HepG2 (cell line): ENCODE measurements around the gene FGD3. TPM values are rescaled to one million over a fixed set of nuclear protein-coding genes. Genes with fewer than 3 reads are reported as not detected.

Source experiments
- ATAC-seq: fragments of 200-7000 bp; cut with Tn5 transposase; 3 replicates; pipeline ENCODE4 v1.9.1; 2020; ENCODE audit warnings: mild to moderate bottlenecking, moderate library complexity
- BruUV-seq: library from RNA; stranded (reverse); fragments of 400-500 nt; replicated peaks from 2 replicates; lab custom pipeline; 2021; lab: Mats Ljungman, UMichigan
- CTCF ChIA-PET: fragments of 300-600 bp; formaldehyde crosslinking; extraction: SDS; loops from one replicate; lab custom pipeline; 2021; ENCODE audit warnings: low total read pairs, inconsistent platforms, low intra/inter-chr PET ratio; lab: Yijun Ruan, JAX
- POLR2A ChIA-PET: fragments of 350-600 bp; sonication (Branson Sonifier 250); formaldehyde crosslinking; loops from one replicate; lab custom pipeline; 2020; ENCODE audit warnings: antibody characterized with exemption, inconsistent platforms; lab: Yijun Ruan, JAX
- DNase-seq: peaks from one replicate; pipeline ENCODE4 v3.0.0-alpha.2; 2015; ENCODE audit warnings: low spot score
- FAIRE-seq: peaks from 3 replicates; lab custom pipeline; 2011; peaks lifted over from hg19 to GRCh38; lab: Jason Lieb, UNC
- H2AFZ ChIP-seq: one replicate; pipeline ENCODE4 v1.6.1; 2011; ENCODE audit warnings: low read length, inconsistent platforms
- H3K27ac ChIP-seq: fragments of 300-600 bp; 3 replicates; pipeline ENCODE4 v1.8.0; 2011; ENCODE audit warnings: mixed run types, mild to moderate bottlenecking, mixed read lengths, low read length, inconsistent platforms; ENCODE audit not compliant: insufficient read depth; ENCODE audit errors: extremely low read length
- H3K27me3 ChIP-seq, 2 experiments: fragments of 200-600 bp in 1 of 2; 2 replicates in 1 of 2; 3 replicates in 1 of 2; pipeline versions ENCODE4 v1.6.0 to v1.8.0; 2011; ENCODE audit warnings: low read length in 2 of 2, mild to moderate bottlenecking in 2 of 2, moderate library complexity in 2 of 2, inconsistent platforms in 1 of 2; ENCODE audit not compliant: insufficient read depth in 2 of 2, control insufficient read depth in 1 of 2
- H3K36me3 ChIP-seq, 2 experiments: fragments of 200-600 bp in 1 of 2; replicated peaks in 1 of 2; 2 replicates in 1 of 2; 3 replicates in 1 of 2; pipeline versions ENCODE4 v1.5.1 to v1.8.0; 2011; ENCODE audit warnings: low read length in 2 of 2, inconsistent platforms in 1 of 2; ENCODE audit not compliant: insufficient read depth in 2 of 2, control insufficient read depth in 1 of 2
- H3K4me1 ChIP-seq: 2 replicates; pipeline ENCODE4 v1.5.1; 2012; ENCODE audit warnings: low read length, inconsistent platforms; ENCODE audit not compliant: insufficient read depth
- H3K4me2 ChIP-seq: 2 replicates; pipeline ENCODE4 v1.6.0; 2011; ENCODE audit warnings: low read depth, low read length, inconsistent platforms
- H3K4me3 ChIP-seq, 3 experiments: fragments of 200-600 bp in 1 of 3; sonication (generic), shearing (Covaris generic) in 1 of 3; replicated peaks in 1 of 3; 2 replicates each; pipeline ENCODE4 v1.5.1; 2011 to 2016; ENCODE audit warnings: low read length in 3 of 3, inconsistent platforms in 2 of 3, low read depth in 2 of 3, mild to moderate bottlenecking in 2 of 3, control low read depth in 1 of 3, mixed read lengths in 1 of 3; ENCODE audit not compliant: insufficient read depth in 1 of 3
- H3K79me2 ChIP-seq: one replicate; pipeline ENCODE4 v1.6.1; 2011; ENCODE audit warnings: low read length, inconsistent platforms; ENCODE audit not compliant: insufficient read depth
- H3K9ac ChIP-seq: 2 replicates; pipeline ENCODE4 v1.6.0; 2011; ENCODE audit warnings: mild to moderate bottlenecking, low read depth, low read length, inconsistent platforms; ENCODE audit not compliant: insufficient read depth
- H3K9me3 ChIP-seq: 2 replicates; pipeline ENCODE4 v1.5.1; 2012; ENCODE audit warnings: mild to moderate bottlenecking, low read length
- H4K20me1 ChIP-seq: 2 replicates; pipeline ENCODE4 v1.6.0; 2011; ENCODE audit warnings: inconsistent platforms, mild to moderate bottlenecking, low read length, moderate library complexity; ENCODE audit not compliant: insufficient read depth
- CERS6 ChIP-seq: sonication (generic); formaldehyde crosslinking; IDR thresholded peaks from 2 replicates; pipeline ENCODE4 v1.5.0; 2020; ENCODE audit warnings: missing genetic modification reagents
- GABPA ChIP-seq, 2 experiments: IDR thresholded peaks; 2 replicates each; pipeline ENCODE4 v1.6.1; 2011 to 2016; ENCODE audit warnings: low read depth in 2 of 2, low read length in 1 of 2, missing biosample characterization in 1 of 2, missing genetic modification characterization in 1 of 2
- GPBP1L1 ChIP-seq: sonication (generic); formaldehyde crosslinking; IDR thresholded peaks from 2 replicates; pipeline ENCODE4 v1.5.0; 2020; ENCODE audit warnings: mild to moderate bottlenecking, missing genetic modification reagents
- HNF4A ChIP-seq: sonication (generic); formaldehyde crosslinking; IDR thresholded peaks from 2 replicates; pipeline ENCODE4 v1.4.0; 2020; ENCODE audit warnings: missing genetic modification reagents
- HOXA9 ChIP-seq: sonication (generic); formaldehyde crosslinking; IDR thresholded peaks from 2 replicates; pipeline ENCODE4 v1.8.1; 2022; ENCODE audit warnings: missing genetic modification reagents, mild to moderate bottlenecking, moderate library complexity, borderline replicate concordance
- MIER2 ChIP-seq: IDR thresholded peaks from 2 replicates; pipeline ENCODE4 v1.6.1; 2016; ENCODE audit warnings: missing biosample characterization, missing genetic modification reagents
- MLLT10 ChIP-seq: sonication (generic); formaldehyde crosslinking; IDR thresholded peaks from 2 replicates; pipeline ENCODE4 v1.4.0; 2020; ENCODE audit warnings: missing genetic modification reagents
- MTF1 ChIP-seq: sonication (generic); formaldehyde crosslinking; IDR thresholded peaks from 2 replicates; pipeline ENCODE4 v1.5.0; 2020; ENCODE audit warnings: missing genetic modification reagents
- RARA ChIP-seq: IDR thresholded peaks from 2 replicates; pipeline ENCODE4 v1.6.1; 2016; ENCODE audit warnings: missing genetic modification reagents, missing compliant biosample characterization
- ZNF224 ChIP-seq: sonication (generic); formaldehyde crosslinking; IDR thresholded peaks from 2 replicates; pipeline ENCODE4 v1.5.0; 2020; ENCODE audit warnings: mild to moderate bottlenecking, missing genetic modification reagents
- ZNF510 ChIP-seq: sonication (generic); formaldehyde crosslinking; IDR thresholded peaks from 2 replicates; pipeline ENCODE4 v1.4.0; 2020; ENCODE audit warnings: low read depth, mild to moderate bottlenecking, missing genetic modification reagents
- ZNF672 ChIP-seq: sonication (generic); formaldehyde crosslinking; IDR thresholded peaks from 2 replicates; pipeline ENCODE4 v1.8.1; 2022; ENCODE audit warnings: missing genetic modification reagents
- WGBS: methylation state at CpG from one replicate; pipeline ENCODE4 v1.1.6; 2017; ENCODE audit warnings: low lambda C conversion rate; 5-methylcytosine and 5-hydroxymethylcytosine counted together
- in situ Hi-C: cut with HindIII; loops from 2 replicates; pipeline ENCODE4 v1.10.0; 2017; ENCODE audit warnings: low pct_unique_long_range_greater_than_20kb; ENCODE audit not compliant: extremely low pct_ligation_motif_present
- intact Hi-C: fragments of 100-400 bp; cut with micrococcal nuclease; formaldehyde crosslinking; loops from one replicate; pipeline ENCODE4 v1.10.0; 2022; ENCODE audit not compliant: unreplicated experiment
- polyA plus RNA-seq, 8 experiments: library from polyadenylated mRNA; depleted of rRNA in 3 of 8; stranded (reverse) in 7 of 8; unstranded in 1 of 8; fragments of >200 nt; fragmentation: Illumina TruSeq in 4 of 8; extraction: Trizol in 4 of 8; gene quantifications; 2 replicates each; pipeline versions ENCODE4 v1.2.1 to v1.2.3, GENCODE V29; 2011 to 2016; ENCODE audit warnings: low read depth in 4 of 8, missing spikeins in 1 of 8, mixed read lengths in 1 of 8; ENCODE audit not compliant: insufficient read depth in 1 of 8
- total RNA-seq, 5 experiments: library from RNA; depleted of rRNA; stranded (reverse); fragments of >200 nt; fragmentation: Illumina TruSeq; extraction: Trizol; gene quantifications; 2 replicates each; pipeline ENCODE4 v1.2.3, GENCODE V29; 2016; ENCODE audit warnings: low read depth in 1 of 5

The FGD3 gene
- total and polyA plus RNA-seq, 2 of the 13 experiments (the other 11 are each of a cell fraction or from before 2014, with no cell fraction given), result 0.53 to 1.1 TPM

GRCh38 chr9:92952906-92953610 lies 5.7 kb downstream of the FGD3 start:
- H2AFZ ChIP-seq, result no peak overlapping the region
- 54% methylated on average over 9 of the region's 9 CpGs for WGBS

More at GRCh38 chr9:92952906-92953610, 5.7 kb downstream of the FGD3 start:
- ChIA-PET POLR2A (no interaction called here), CTCF (no interaction called here)
- in situ Hi-C loops (no loop called here), intact Hi-C loops (no loop called here)
- TF ChIP-seq GPBP1L1 (CRISPR knock-in tag) (no peak), MLLT10 (no peak), HOXA9 (CRISPR knock-in tag) (no peak), ZNF224 (CRISPR knock-in tag) (no peak), HNF4A (no peak), CERS6 (CRISPR knock-in tag) (no peak), ZNF510 (CRISPR knock-in tag) (no peak), MIER2 (CRISPR knock-in tag) (no peak), MTF1 (CRISPR knock-in tag) (no peak), ZNF672 (no peak), RARA (no peak), GABPA (IDR thresholded peaks at IDR 0.05; ENCODE audit: low read depth, low read length) (no peak), GABPA (CRISPR knock-in tag; IDR thresholded peaks at IDR 0.05; ENCODE audit: low read depth) (no peak)
- no peaks in the 10 kb centered on the region for H3K9me3 ChIP-seq
- no peak overlapping the region for H3K4me3 ChIP-seq
- H3K27me3 ChIP-seq, result peaks cover 7 to 52% of the 10 kb centered on the region in 2 experiments; a peak in 4 of 5 replicates
- BruUV-seq, result no TSS peak
- no peak overlapping the region for H3K27ac ChIP-seq
- no peaks in the 10 kb centered on the region for H3K79me2 ChIP-seq
- FAIRE-seq (no peak), ATAC-seq (no peak), DNase-seq (no peak)
- H3K4me2 ChIP-seq, result no peak overlapping the region
- H3K4me1 ChIP-seq, result peaks cover 8% of the 10 kb centered on the region; the same call in 1 of the 2 replicates
- no peaks in the 10 kb centered on the region for H3K36me3 ChIP-seq
- no peak overlapping the region for H3K9ac ChIP-seq
- no peaks in the 10 kb centered on the region for H4K20me1 ChIP-seq
